A549 treated with CpdA at 1 μM for 4 hours (cell line): ENCODE data around the gene ZNF407. TPM values are rescaled to one million over a fixed set of nuclear protein-coding genes. Genes with fewer than 3 reads are reported as not detected.

Source experiments
- total RNA-seq: library from RNA; stranded (reverse); fragments of 200-300 nt; extraction: Qiagen RNA extraction; gene quantifications from 5 replicates; pipeline ENCODE4 v1.2.3, GENCODE V29; 2022; ENCODE audit warnings: low read depth

ZNF407 gene, protein sequence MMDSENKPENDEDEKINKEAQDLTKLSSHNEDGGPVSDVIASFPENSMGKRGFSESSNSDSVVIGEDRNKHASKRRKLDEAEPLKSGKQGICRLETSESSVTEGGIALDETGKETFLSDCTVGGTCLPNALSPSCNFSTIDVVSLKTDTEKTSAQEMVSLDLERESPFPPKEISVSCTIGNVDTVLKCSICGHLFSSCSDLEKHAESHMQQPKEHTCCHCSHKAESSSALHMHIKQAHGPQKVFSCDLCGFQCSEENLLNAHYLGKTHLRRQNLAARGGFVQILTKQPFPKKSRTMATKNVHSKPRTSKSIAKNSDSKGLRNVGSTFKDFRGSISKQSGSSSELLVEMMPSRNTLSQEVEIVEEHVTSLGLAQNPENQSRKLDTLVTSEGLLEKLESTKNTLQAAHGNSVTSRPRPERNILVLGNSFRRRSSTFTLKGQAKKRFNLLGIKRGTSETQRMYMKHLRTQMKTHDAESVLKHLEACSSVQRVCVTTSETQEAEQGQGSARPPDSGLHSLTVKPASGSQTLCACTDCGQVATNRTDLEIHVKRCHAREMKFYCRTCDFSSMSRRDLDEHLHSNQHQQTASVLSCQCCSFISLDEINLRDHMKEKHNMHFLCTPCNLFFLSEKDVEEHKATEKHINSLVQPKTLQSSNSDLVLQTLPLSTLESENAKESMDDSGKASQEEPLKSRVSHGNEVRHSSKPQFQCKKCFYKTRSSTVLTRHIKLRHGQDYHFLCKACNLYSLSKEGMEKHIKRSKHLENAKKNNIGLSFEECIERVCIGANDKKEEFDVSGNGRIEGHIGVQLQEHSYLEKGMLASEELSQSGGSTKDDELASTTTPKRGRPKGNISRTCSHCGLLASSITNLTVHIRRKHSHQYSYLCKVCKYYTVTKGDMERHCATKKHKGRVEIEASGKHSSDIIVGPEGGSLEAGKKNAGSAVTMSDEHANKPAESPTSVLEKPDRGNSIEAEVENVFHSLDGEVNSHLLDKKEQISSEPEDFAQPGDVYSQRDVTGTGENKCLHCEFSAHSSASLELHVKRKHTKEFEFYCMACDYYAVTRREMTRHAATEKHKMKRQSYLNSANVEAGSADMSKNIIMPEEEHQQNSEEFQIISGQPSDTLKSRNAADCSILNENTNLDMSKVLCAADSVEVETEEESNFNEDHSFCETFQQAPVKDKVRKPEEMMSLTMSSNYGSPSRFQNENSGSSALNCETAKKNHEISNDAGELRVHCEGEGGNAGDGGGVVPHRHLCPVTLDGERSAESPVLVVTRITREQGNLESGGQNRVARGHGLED (N-terminal part only)
- total RNA-seq = 2.4 to 3.0 TPM (median 2.6 TPM) in 5 replicates

DNA sequence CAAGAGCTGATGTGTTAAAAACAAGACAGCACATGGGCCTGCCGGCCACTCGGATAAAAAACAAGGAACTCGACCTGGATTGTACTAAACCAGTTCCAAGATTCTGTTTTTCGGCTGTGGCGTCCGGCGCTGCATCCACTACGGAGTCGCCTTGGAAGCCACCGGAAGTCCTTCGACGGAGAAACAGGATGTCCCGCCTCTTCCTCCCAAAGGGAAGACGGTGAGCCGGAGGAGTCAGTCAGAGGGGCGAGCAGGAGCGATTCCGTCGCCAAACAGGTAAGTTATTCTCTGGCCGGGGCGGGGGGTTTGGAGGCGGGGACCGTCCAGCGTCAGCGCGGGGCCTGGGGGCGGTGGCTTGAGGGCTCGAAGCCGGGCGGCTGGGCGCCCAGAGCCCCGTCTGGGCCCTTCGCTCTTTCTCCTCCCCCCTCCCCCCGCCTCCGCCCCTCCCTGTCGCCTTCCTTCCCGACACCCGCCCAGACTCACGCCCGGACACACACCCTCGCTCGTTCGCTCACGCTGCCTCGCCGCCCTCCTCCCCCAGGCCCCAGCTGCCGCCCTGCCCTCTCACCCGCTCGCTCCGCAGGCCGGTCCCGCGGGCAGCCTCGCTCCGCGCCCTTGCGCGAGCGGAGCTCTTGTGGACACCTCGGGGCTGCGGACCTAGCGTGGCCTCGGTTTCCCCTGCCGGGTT, at the start of gene ZNF407:
ZNF407 (plus strand) TSS at position 209 of the 688 bp plus-strand sequence. CDS start 33,150 bp downstream, outside the sequence.

Other genes with a start within 250 kb of the ZNF407 start
- not detected in 5 replicates for gene DIPK1C, start 140.6 kb upstream of the ZNF407 start, total RNA-seq
- gene CNDP2, start 101.5 kb upstream of the ZNF407 start, total RNA-seq = 73.5 to 99.2 TPM (median 77.0 TPM) in 5 replicates
- gene CNDP1, start 63.4 kb upstream of the ZNF407 start, total RNA-seq = not detected in 5 replicates